IMR-90 (cell line): ENCODE results near the gene SCFD2. TPM values are rescaled to one million over a fixed set of nuclear protein-coding genes. Genes with fewer than 3 reads are reported as not detected.

Source experiments
- ATAC-seq: fragments of 200-7000 bp; cut with Tn5 transposase; 2 replicates; pipeline ENCODE4 v1.9.1; 2020; ENCODE audit warnings: low read depth, mild to moderate bottlenecking, moderate library complexity
- BruUV-seq: library from RNA; stranded (reverse); fragments of 400-500 nt; replicated peaks from 2 replicates; lab custom pipeline; 2021; lab: Mats Ljungman, UMichigan
- CTCF ChIA-PET: fragments of 300-600 bp; formaldehyde crosslinking; extraction: SDS; loops from one replicate; lab custom pipeline; 2021; ENCODE audit warnings: antibody characterized with exemption; lab: Yijun Ruan, JAX
- POLR2A ChIA-PET: fragments of 300-600 bp; sonication (Branson Sonifier 250); formaldehyde crosslinking; loops from one replicate; lab custom pipeline; 2022; ENCODE audit warnings: antibody characterized with exemption; ENCODE audit not compliant: unreplicated experiment; lab: Charles Lee
- DNase-seq: peaks from one replicate; pipeline ENCODE4 v3.0.0; 2013
- H2AFZ ChIP-seq: replicated peaks from 2 replicates; pipeline ENCODE3; 2013; ENCODE audit warnings: low read length, mild to moderate bottlenecking; ENCODE audit not compliant: poor library complexity
- H2AK5ac ChIP-seq: 2 replicates; pipeline ENCODE4 v1.6.1; 2013; ENCODE audit warnings: low read depth, low read length, inconsistent platforms
- H2AK9ac ChIP-seq: replicated peaks from 2 replicates; pipeline ENCODE3; 2013; ENCODE audit warnings: mild to moderate bottlenecking, low read depth, low read length, moderate library complexity; ENCODE audit not compliant: poor library complexity
- H2BK120ac ChIP-seq: 2 replicates; pipeline ENCODE4 v1.6.1; 2013; ENCODE audit warnings: low read depth, low read length, inconsistent platforms
- H2BK15ac ChIP-seq: 3 replicates; pipeline ENCODE4 v1.6.1; 2013; ENCODE audit warnings: low read depth, low read length, inconsistent platforms
- H2BK20ac ChIP-seq: 2 replicates; pipeline ENCODE4 v1.6.1; 2013; ENCODE audit warnings: low read depth, mild to moderate bottlenecking, inconsistent platforms, low read length, moderate library complexity
- H2BK5ac ChIP-seq: 2 replicates; pipeline ENCODE4 v1.6.1; 2013; ENCODE audit warnings: mild to moderate bottlenecking, low read depth, low read length, inconsistent platforms; ENCODE audit not compliant: poor library complexity, severe bottlenecking
- H3K14ac ChIP-seq: replicated peaks from 2 replicates; pipeline ENCODE4 v1.6.1; 2013; ENCODE audit warnings: low read depth, low read length, inconsistent platforms
- H3K18ac ChIP-seq: 2 replicates; pipeline ENCODE4 v1.6.1; 2013; ENCODE audit warnings: low read depth, low read length, control low read depth
- H3K23ac ChIP-seq: 2 replicates; pipeline ENCODE4 v1.6.1; 2013; ENCODE audit warnings: low read depth, low read length, inconsistent platforms
- H3K27ac ChIP-seq: 2 replicates; pipeline ENCODE4 v1.5.1; 2013; ENCODE audit warnings: mild to moderate bottlenecking, control low read depth, low read length; ENCODE audit not compliant: insufficient read depth
- H3K27me3 ChIP-seq: 2 replicates; pipeline ENCODE4 v1.6.1; 2013; ENCODE audit warnings: low read length; ENCODE audit not compliant: control insufficient read depth, insufficient read depth
- H3K36me3 ChIP-seq: 2 replicates; pipeline ENCODE4 v1.6.1; 2013; ENCODE audit warnings: low read length, mixed read lengths; ENCODE audit not compliant: control insufficient read depth, insufficient read depth
- H3K4ac ChIP-seq: 2 replicates; pipeline ENCODE4 v1.6.1; 2013; ENCODE audit warnings: low read depth, low read length, inconsistent platforms
- H3K4me1 ChIP-seq: 2 replicates; pipeline ENCODE4 v1.6.1; 2013; ENCODE audit warnings: low read length, mixed read lengths; ENCODE audit not compliant: control insufficient read depth, insufficient read depth
- H3K4me2 ChIP-seq: 2 replicates; pipeline ENCODE4 v1.6.1; 2013; ENCODE audit warnings: low read depth, mild to moderate bottlenecking, control low read depth, low read length, moderate library complexity
- H3K4me3 ChIP-seq: 2 replicates; pipeline ENCODE4 v1.5.1; 2013; ENCODE audit warnings: low read depth, mild to moderate bottlenecking, control low read depth, low read length, moderate library complexity; ENCODE audit not compliant: insufficient read depth
- H3K56ac ChIP-seq: 2 replicates; pipeline ENCODE4 v1.6.1; 2013; ENCODE audit warnings: low read length, inconsistent platforms; ENCODE audit not compliant: insufficient read depth; ENCODE audit errors: extremely low read depth
- H3K79me1 ChIP-seq, 2 experiments: 2 replicates each; pipeline ENCODE4 v1.6.1; 2013; ENCODE audit warnings: low read length in 2 of 2, inconsistent platforms in 1 of 2, low read depth in 1 of 2
- H3K9ac ChIP-seq: 2 replicates; pipeline ENCODE4 v1.6.1; 2013; ENCODE audit warnings: low read depth, low read length, control low read depth
- H3K9me1 ChIP-seq: 2 replicates; pipeline ENCODE4 v1.6.1; 2013; ENCODE audit warnings: low read length, inconsistent platforms; ENCODE audit not compliant: insufficient read depth
- H3K9me3 ChIP-seq: 2 replicates; pipeline ENCODE4 v1.6.1; 2013; ENCODE audit warnings: low read length; ENCODE audit not compliant: control insufficient read depth, insufficient read depth
- H4K20me1 ChIP-seq: 2 replicates; pipeline ENCODE4 v1.6.1; 2013; ENCODE audit warnings: low read length, inconsistent platforms; ENCODE audit not compliant: insufficient read depth
- H4K5ac ChIP-seq: 2 replicates; pipeline ENCODE4 v1.6.1; 2013; ENCODE audit warnings: mild to moderate bottlenecking, low read depth, low read length, control low read depth
- H4K8ac ChIP-seq, 2 experiments: 2 replicates each; pipeline ENCODE4 v1.6.1; 2013; ENCODE audit warnings: low read depth in 2 of 2, low read length in 2 of 2, control low read depth in 1 of 2, inconsistent platforms in 1 of 2
- H4K91ac ChIP-seq: 2 replicates; pipeline ENCODE4 v1.6.1; 2013; ENCODE audit warnings: low read depth, low read length, inconsistent platforms; ENCODE audit not compliant: insufficient read depth
- CHD1 ChIP-seq: IDR thresholded peaks from 2 replicates; pipeline ENCODE4 v1.6.1; 2012; ENCODE audit warnings: low read depth, low read length, improper control_type of control experiment
- CTCF ChIP-seq: conservative IDR thresholded peaks from 2 replicates; pipeline ENCODE4 v1.5.1; 2012; ENCODE audit warnings: mild to moderate bottlenecking, low read depth, low read length, improper control_type of control experiment
- FOS ChIP-seq: fragments of 150-350 bp; IDR thresholded peaks from 2 replicates; pipeline ENCODE4 v1.6.1; 2016; ENCODE audit warnings: low read depth, low read length
- MAFK ChIP-seq: IDR thresholded peaks from 2 replicates; pipeline ENCODE4 v1.6.1; 2012; ENCODE audit warnings: low read depth, low read length, improper control_type of control experiment
- MAZ ChIP-seq: IDR thresholded peaks from 2 replicates; pipeline ENCODE4 v1.6.1; 2012; ENCODE audit warnings: low read depth, mild to moderate bottlenecking, low read length, improper control_type of control experiment, moderate library complexity, borderline replicate concordance
- NFE2L2 ChIP-seq: fragments of 150-350 bp; IDR thresholded peaks from 2 replicates; pipeline ENCODE4 v1.6.1; 2016; ENCODE audit warnings: low read depth, mild to moderate bottlenecking, low read length
- POLR2A ChIP-seq: IDR thresholded peaks from 2 replicates; pipeline ENCODE4 v1.6.1; 2012; ENCODE audit warnings: mild to moderate bottlenecking, low read depth, low read length
- RAD21 ChIP-seq: IDR thresholded peaks from 2 replicates; pipeline ENCODE4 v1.6.1; 2012; ENCODE audit warnings: low read length, improper control_type of control experiment
- RCOR1 ChIP-seq: IDR thresholded peaks from 2 replicates; pipeline ENCODE4 v1.6.1; 2012; ENCODE audit warnings: mild to moderate bottlenecking, low read length, improper control_type of control experiment; ENCODE audit not compliant: insufficient replicate concordance
- RFX5 ChIP-seq: IDR thresholded peaks from 2 replicates; pipeline ENCODE4 v1.8.0; 2012; ENCODE audit warnings: low read depth, mild to moderate bottlenecking, low read length, moderate library complexity
- USF2 ChIP-seq: fragments of 150-350 bp; IDR thresholded peaks from 2 replicates; pipeline ENCODE4 v1.6.1; 2017; ENCODE audit warnings: mild to moderate bottlenecking, antibody characterized with exemption, low read length, low read depth
- WGBS, 2 experiments: methylation state at CpG; one replicate each; pipeline versions ENCODE4 v1.1.5 to v1.1.7; 2013; ENCODE audit warnings: missing lambda C conversion rate in 2 of 2; ENCODE audit not compliant: insufficient read length in 1 of 2; ENCODE audit errors: extremely low coverage in 2 of 2; 5-methylcytosine and 5-hydroxymethylcytosine counted together
- dilution Hi-C: fragments of 300-500 bp; cut with HindIII; formaldehyde crosslinking; loops from one replicate; pipeline ENCODE4 v1.14.3; 2018; ENCODE audit warnings: low sequenced_read_pairs; ENCODE audit not compliant: unreplicated experiment
- in situ Hi-C: fragments of 300-500 bp; cut with MboI; formaldehyde crosslinking; loops from 3 replicates; pipeline ENCODE4 v1.14.3; 2019; ENCODE audit warnings: low sequenced_read_pairs, inconsistent platforms, mixed read lengths
- intact Hi-C: fragments of 100-400 bp; cut with micrococcal nuclease; formaldehyde crosslinking; loops from 2 replicates; pipeline ENCODE4 v1.10.0; 2022
- polyA plus RNA-seq, 3 experiments: library from polyadenylated mRNA; depleted of rRNA; stranded (reverse); fragments of >200 nt; gene quantifications; 2 replicates each; pipeline ENCODE4 v1.2.3, GENCODE V29; 2012; ENCODE audit warnings: low replicate concordance in 1 of 3
- total RNA-seq: library from RNA; depleted of rRNA; stranded (reverse); fragments of >200 nt; gene quantifications from 2 replicates; pipeline ENCODE4 v1.2.3, GENCODE V29; 2012

Gene SCFD2
- total and polyA plus RNA-seq, 2 of the 4 experiments (the other 2 are of a cell fraction): 18.9 to 62.4 TPM

- peak; percentile 58 for DNase-seq
- Histone ChIP-seq H2AFZ (peak overlapping the region; percentile 82), H4K8ac (peak overlapping the region; percentile 57 to 91), H3K27me3 (no peaks in the 10 kb centered on the region), H2AK9ac (peak overlapping the region; percentile 69), H3K27ac (peak overlapping the region; percentile 84; the same call in 1 of the 2 replicates), H2BK120ac (peak overlapping the region; percentile 97), H3K9me3 (no peaks in the 10 kb centered on the region), H3K56ac (peak overlapping the region; percentile 68; the same call in 1 of the 2 replicates), H2AK5ac (peak overlapping the region; percentile 87), H3K36me3 (no peaks in the 10 kb centered on the region), H4K20me1 (no peaks in the 10 kb centered on the region), H3K79me1 (peaks cover 0 to 11% of the 10 kb centered on the region in 2 experiments; a peak in 2 of 4 replicates), H2BK20ac (peak overlapping the region; percentile 95), H2BK5ac (peak overlapping the region; percentile 90), H4K5ac (peak overlapping the region; percentile 86), H3K4me2 (peak overlapping the region; percentile 43), H3K4me3 (no peak overlapping the region), H4K91ac (peak overlapping the region; percentile 93), H3K4ac (peak overlapping the region; percentile 92), H3K4me1 (peaks cover 38% of the 10 kb centered on the region), H3K23ac (peak overlapping the region; percentile 96), H2BK15ac (peak overlapping the region; percentile 95; the same call in 2 of the 3 replicates), H3K9me1 (peaks cover 22% of the 10 kb centered on the region), H3K18ac (peak overlapping the region; percentile 95), H3K14ac (peak overlapping the region; percentile 94), H3K9ac (peak overlapping the region; percentile 34; the same call in 1 of the 2 replicates)
- TF ChIP-seq MAFK (no peak), RCOR1 (no peak), CHD1 (no peak), FOS (no peak), CTCF (no peak), RAD21 (no peak), USF2 (no peak), RFX5 (no peak), NFE2L2 (no peak), MAZ (no peak), POLR2A (no peak)
- CTCF ChIA-PET: no interaction called here
- dilution Hi-C loops (no loop called here), intact Hi-C loops (loop anchor here (5.0 kb wide), 3 partner anchors 45 to 95 kb away; partner anchors contain the start of gene RASL11B), in situ Hi-C loops (no loop called here)
- BruUV-seq: no TSS peak
- no CpG with 5 or more reads among the region's 9 CpGs for WGBS, 2 experiments
- POLR2A ChIA-PET: no interaction called here
- peak; percentile 24; the same call in 1 of the 2 replicates for ATAC-seq
These were observed 408.6 kb downstream of the SCFD2 start for GRCh38 chr4:52957220-52957686.
